AG04450 (cell line): ENCODE measurements around the gene ALKBH5. TPM values are rescaled to one million over a fixed set of nuclear protein-coding genes. Genes with fewer than 3 reads are reported as not detected.

Source experiments
- CTCF ChIA-PET: fragments of 300-600, 350-600 bp; formaldehyde crosslinking; extraction: SDS; loops from one replicate; lab custom pipeline; 2022; ENCODE audit warnings: antibody characterized with exemption, inconsistent platforms; lab: Charles Lee
- POLR2A ChIA-PET: fragments of 350-600 bp; formaldehyde crosslinking; extraction: SDS; loops from one replicate; lab custom pipeline; 2021; ENCODE audit warnings: antibody characterized with exemption, inconsistent platforms; lab: Yijun Ruan, JAX
- DNase-seq: peaks from one replicate; pipeline ENCODE4 v3.0.0-alpha.2; 2011; ENCODE audit warnings: low read depth, low spot score
- H3K27ac ChIP-seq: one replicate; pipeline ENCODE4 v1.5.1; 2012; ENCODE audit warnings: low read depth, low read length, control low read depth
- H3K27me3 ChIP-seq: one replicate; pipeline ENCODE4 v1.6.0; 2012; ENCODE audit warnings: low read length; ENCODE audit not compliant: control insufficient read depth, insufficient read depth
- H3K4me3 ChIP-seq: 2 replicates; pipeline ENCODE4 v1.5.1; 2011; ENCODE audit warnings: mild to moderate bottlenecking, low read depth, low read length, control low read depth
- H3K9me3 ChIP-seq: 2 replicates; pipeline ENCODE4 v1.5.1; 2012; ENCODE audit warnings: low read length; ENCODE audit not compliant: control insufficient read depth, insufficient read depth
- polyA plus RNA-seq: library from polyadenylated mRNA; depleted of rRNA; stranded (reverse); fragments of >200 nt; gene quantifications from 2 replicates; pipeline ENCODE4 v1.2.3, GENCODE V29; 2011
- TF ChIP-seq, protein P1 (sequence below): IDR thresholded peaks from 2 replicates; pipeline ENCODE4 v1.5.1; 2011; ENCODE audit warnings: low read depth, low read length, control low read depth, inconsistent platforms

ALKBH5 gene
- polyA plus RNA-seq, 1 experiment = 59.9 TPM

DNA sequence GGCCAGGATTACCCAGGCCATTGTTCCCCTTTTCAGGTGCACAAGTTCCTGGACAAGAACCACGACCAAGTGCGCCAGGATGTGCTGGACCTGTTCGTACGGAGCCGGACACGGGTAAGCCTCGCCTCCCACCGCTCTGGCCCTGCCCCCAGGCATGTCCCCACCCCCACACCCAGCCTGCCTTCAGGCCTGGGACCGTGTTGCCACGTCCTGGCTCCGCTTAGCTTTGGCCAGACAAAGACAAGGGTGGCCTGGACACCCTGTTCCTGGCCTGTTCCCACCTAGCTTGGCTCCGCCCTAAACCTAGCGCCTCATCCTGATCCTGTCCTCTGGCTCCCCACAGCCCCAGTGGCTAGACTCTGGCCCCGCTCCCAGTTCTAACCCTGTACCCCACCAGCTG is 44.1 kb upstream of the ALKBH5 start:
- TF ChIP-seq, protein P1, sequence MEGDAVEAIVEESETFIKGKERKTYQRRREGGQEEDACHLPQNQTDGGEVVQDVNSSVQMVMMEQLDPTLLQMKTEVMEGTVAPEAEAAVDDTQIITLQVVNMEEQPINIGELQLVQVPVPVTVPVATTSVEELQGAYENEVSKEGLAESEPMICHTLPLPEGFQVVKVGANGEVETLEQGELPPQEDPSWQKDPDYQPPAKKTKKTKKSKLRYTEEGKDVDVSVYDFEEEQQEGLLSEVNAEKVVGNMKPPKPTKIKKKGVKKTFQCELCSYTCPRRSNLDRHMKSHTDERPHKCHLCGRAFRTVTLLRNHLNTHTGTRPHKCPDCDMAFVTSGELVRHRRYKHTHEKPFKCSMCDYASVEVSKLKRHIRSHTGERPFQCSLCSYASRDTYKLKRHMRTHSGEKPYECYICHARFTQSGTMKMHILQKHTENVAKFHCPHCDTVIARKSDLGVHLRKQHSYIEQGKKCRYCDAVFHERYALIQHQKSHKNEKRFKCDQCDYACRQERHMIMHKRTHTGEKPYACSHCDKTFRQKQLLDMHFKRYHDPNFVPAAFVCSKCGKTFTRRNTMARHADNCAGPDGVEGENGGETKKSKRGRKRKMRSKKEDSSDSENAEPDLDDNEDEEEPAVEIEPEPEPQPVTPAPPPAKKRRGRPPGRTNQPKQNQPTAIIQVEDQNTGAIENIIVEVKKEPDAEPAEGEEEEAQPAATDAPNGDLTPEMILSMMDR = no peak
- no peak for DNase-seq
- H3K4me3 ChIP-seq = no peak overlapping the region
- no peaks in the 10 kb centered on the region for H3K9me3 ChIP-seq
- H3K27ac ChIP-seq = no peak overlapping the region
- ChIA-PET POLR2A (interaction anchor here (1.5 kb wide), 1 partner anchor 11 kb away, joined by 4 read pairs; no protein-coding TSS in a partner anchor), CTCF (interaction anchor here (1.1 kb wide), 1 partner anchor 14 kb away, joined by 3 read pairs; no protein-coding TSS in a partner anchor)
- peaks cover 5% of the 10 kb centered on the region for H3K27me3 ChIP-seq

DNA sequence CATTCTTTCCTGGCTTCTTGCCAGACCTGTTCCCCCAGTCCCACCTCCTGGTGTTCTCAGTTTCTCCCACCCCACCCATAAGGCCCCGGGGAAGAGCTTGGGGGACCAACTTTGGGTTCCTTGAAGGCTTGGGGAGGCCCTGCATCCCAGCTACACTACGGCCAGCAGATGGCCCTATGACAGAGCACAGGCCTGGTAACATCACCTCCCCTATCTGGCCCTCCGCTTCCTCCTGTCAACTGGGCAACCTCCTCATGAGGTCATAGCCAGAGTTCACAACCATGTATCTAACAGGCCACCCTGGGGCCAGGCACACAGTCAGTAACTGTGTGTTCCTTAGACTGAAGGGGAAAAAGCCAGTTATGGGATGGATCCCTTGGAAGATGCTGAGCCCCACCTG is 43.7 kb upstream of the ALKBH5 start:
- Histone ChIP-seq H3K9me3 (no peaks in the 10 kb centered on the region), H3K4me3 (no peak overlapping the region), H3K27me3 (peaks cover 5% of the 10 kb centered on the region), H3K27ac (no peak overlapping the region)
- ChIA-PET CTCF (interaction anchor here (0.6 kb wide), 1 partner anchor 38 kb away, joined by 4 read pairs; no protein-coding TSS in a partner anchor), POLR2A (no interaction called here)
- TF ChIP-seq, protein P1 = peak; percentile 44
- no peak for DNase-seq

DNA sequence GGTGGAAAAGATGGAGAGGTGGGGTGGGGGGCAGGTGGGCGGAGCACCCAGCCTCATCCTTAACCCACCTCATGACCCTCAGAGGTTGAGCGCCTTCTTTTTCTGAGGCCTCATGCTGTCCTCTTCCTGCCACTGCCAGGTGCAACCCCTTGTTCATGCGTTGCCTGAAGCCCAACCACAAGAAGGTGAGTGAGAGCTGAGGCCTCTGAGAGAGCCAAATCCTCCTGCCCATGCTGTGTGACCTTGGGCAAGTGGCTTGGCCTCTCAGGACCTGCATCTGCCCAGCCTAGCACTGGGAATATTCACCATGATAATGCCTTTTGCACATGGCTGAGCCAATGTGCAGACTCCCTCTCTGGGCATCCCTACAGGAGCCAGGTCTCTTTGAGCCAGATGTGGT is 43.0 kb upstream of the ALKBH5 start:
- no peaks in the 10 kb centered on the region for H3K9me3 ChIP-seq
- TF ChIP-seq, protein P1 = no peak
- H3K27me3 ChIP-seq = peaks cover 5% of the 10 kb centered on the region
- no peak overlapping the region for H3K27ac ChIP-seq
- no peak overlapping the region for H3K4me3 ChIP-seq
- POLR2A ChIA-PET = no interaction called here
- CTCF ChIA-PET = interaction anchor here (1.0 kb wide), 3 partner anchors 12 to 47 kb away, joined by 3 to 11 read pairs (median 4); no protein-coding TSS in a partner anchor
- DNase-seq = no peak

DNA sequence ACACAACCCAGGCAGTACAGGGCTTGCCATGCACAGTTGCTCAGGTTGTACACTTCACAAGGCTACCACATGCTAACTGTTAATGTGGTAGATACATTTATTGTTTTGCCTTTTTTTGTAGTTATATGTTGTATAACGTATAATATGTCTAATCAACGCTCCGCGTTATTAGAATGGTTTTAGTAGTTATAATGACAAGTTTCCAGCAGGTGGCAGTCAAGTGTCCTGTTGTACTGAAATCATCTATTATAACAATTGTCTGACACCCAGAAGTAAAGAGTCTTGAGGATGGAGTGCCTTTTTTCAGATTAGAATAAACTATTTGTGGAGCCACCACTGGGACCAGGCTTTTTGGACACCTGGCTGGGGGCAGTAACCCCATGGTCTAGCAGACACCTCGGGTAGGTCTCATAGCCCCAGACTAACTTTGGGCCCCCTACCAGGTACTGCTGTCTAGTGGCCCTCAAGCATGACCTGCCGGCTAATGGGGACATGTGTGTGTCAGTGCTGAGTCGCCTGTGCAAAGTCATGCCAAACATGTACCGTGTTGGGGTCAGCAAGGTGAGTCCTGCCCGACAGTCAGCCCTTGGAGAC is 42.3 kb upstream of the ALKBH5 start:
- POLR2A ChIA-PET = no interaction called here
- CTCF ChIA-PET = interaction anchor here (1.0 kb wide), 3 partner anchors 12 to 47 kb away, joined by 3 to 11 read pairs (median 4); no protein-coding TSS in a partner anchor
- TF ChIP-seq, protein P1 = peak; percentile 57
- no peak overlapping the region for H3K4me3 ChIP-seq
- H3K9me3 ChIP-seq = no peaks in the 10 kb centered on the region
- peaks cover 5% of the 10 kb centered on the region for H3K27me3 ChIP-seq
- no peak overlapping the region for H3K27ac ChIP-seq
- DNase-seq = no peak

DNA sequence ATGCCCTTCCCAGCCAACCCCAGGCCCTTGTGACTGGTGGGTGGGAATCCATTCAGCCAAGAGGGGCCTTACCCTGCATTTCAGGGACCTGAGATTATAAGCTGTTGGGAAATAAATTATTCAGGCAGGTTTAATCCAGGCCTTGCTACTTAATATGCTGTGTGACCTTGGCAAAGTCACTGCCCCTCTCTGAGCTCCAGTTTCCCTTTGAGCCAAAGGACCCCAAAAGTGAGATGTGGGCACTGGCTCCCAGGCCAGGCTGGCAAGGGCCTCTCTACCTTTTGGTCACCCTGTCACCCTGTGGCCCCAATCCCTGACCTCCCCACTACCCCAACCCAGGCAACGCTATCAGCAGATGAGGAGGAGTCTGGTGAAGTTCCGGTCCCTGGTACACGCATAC is 41.2 kb upstream of the ALKBH5 start:
- POLR2A ChIA-PET = interaction anchor here (1.2 kb wide), 1 partner anchor 41 kb away, joined by 3 read pairs; the partner anchor contains the start of gene ALKBH5
- peaks cover 5% of the 10 kb centered on the region for H3K27me3 ChIP-seq
- CTCF ChIA-PET = interaction anchor here (1.0 to 1.1 kb wide), 2 partner anchors 10 to 14 kb away, joined by 3 read pairs; no protein-coding TSS in a partner anchor
- TF ChIP-seq, protein P1 = no peak
- no peaks in the 10 kb centered on the region for H3K9me3 ChIP-seq
- no peak for DNase-seq
- no peak overlapping the region for H3K27ac ChIP-seq
- no peak overlapping the region for H3K4me3 ChIP-seq
